GM21717 (cell line): Measurements from ENCODE around the gene BCDIN3D.

Source experiments
- ATAC-seq: cut with Tn5 transposase; IDR thresholded peaks from one replicate; pipeline ENCODE4 v1.9.1; 2021; ENCODE audit warnings: mild to moderate bottlenecking, moderate library complexity; ENCODE audit not compliant: unreplicated experiment

Gene BCDIN3D

DNA sequence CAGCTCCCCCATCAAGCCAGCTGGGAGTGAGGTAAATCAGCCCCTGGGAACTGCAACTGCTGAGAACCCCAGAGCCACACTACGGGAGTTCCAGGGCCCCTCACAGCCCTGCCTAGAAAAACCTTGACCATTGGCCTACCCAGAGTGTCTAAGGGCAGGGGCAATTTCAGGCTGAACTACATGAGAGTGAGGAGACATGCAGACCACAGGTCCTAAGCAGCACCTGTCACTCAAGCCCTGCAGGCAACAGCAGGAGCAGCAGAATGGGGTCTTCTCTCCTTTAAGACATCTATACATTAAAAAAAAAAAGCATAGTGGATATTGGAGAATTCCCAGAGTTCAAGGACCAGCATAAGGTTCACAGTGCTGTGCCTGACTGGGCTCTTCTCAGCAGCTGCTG is 19.6 kb downstream of the BCDIN3D start:
- ATAC-seq = no peak

DNA sequence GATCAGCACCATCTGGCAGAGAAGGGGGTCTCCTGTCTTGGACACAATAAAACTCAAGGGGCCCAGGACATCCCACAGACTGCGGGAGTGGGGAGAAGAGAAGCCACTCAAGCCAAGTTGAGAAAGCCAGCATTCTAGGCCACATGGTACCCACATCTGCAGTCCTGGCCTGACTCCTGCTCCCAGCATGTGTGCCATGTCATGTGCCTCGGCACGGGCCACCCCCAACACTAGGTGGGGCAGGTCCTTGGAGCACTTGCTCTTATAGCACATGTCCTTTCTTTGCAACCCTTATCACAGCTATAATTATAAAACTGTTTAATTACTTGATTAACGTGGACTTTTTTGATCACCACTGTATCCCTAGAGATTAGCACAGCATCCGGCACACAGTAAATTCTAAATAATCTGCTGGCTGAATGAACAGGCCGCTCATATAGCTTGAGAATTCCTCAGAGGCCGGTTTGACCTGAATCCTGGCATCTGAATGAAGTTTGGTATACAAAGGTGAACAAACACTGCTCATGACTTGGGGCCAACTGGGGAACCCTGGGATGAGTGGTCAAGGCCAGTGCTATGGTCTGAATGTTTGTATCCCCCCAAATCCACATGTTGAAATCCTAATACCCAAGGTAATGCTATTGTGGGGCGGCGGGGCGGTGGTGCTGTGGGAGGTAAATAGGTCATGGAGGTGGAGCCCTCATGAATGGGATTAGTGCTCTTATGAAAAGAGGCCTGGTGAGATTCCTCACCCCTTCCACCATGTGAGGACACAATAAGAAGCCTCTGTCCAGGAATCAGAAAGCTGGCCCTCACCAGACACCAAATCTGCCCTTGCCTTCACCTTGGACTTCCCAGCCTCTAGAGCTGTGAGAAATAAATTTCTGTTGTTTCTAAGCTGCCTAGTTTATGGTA is 21.3 kb downstream of the BCDIN3D start:
- ATAC-seq = no peak

DNA sequence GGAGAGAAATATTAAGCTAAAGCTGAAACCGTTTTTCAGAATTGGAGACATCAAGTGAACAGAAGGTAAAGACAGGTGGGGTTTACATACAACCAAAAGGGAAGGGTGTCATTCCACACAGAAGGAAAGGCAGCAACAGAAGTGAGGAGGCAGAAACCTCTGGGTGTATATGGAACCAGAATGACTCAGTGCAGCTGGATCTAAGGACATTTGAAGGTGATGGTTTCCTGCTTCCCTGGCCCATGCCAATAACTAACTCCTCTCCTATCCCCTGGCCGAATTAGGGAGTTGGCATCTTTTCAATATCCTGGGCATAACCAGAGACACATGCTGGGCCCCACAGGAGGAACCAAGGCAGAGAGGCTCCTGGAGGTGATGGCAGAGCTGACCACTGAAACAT is 23.1 kb downstream of the BCDIN3D start:
- ATAC-seq = no peak

DNA sequence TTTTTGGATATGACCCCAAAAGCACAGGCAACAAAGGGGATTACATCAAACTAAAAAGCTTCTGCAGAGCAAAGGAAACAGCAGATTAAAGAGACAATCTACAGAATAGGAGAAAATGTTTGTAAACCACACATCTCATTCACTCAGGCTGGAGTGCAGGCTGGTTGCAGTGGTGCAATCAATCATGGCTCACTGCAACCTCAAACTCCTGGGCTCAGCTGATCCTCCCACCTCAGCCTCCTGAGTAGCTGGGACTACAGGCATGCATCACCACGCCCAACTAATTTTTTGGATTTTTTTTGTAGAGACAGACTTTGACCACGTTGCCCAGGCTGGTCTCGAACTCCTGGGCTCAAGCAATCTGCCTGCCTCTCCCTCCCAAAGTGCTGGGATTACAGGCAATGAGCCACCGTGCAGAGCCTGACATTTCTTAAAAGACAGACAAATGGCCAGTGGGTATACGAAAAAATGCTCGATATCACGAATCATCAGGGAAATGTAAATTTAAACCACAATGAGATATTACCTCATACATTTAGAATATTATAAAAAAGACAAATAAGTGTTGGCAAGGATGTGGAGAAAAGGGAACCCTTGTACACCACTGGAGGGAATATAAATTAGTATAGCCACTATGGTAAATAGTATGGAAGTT is 24.5 kb downstream of the BCDIN3D start:
- no peak for ATAC-seq

DNA sequence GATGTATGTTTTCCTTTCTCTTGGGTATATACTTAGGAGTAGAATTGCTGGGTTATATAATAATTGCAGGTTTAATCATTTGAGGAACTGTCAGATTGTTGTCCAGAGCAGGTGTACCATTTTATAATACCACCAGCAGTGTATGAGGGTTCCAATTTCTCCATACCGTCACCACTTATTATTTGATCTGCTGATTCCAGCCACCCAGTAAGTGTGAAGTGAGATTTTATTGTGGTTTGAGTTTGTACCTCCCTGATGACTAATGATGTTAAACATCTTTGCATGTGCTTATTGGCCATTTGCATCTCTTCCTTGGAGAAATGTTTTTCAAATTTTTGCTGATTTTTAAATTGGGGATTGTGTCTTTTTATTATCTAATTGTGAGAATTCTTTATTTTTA is 29.8 kb downstream of the BCDIN3D start:
- no peak for ATAC-seq

DNA sequence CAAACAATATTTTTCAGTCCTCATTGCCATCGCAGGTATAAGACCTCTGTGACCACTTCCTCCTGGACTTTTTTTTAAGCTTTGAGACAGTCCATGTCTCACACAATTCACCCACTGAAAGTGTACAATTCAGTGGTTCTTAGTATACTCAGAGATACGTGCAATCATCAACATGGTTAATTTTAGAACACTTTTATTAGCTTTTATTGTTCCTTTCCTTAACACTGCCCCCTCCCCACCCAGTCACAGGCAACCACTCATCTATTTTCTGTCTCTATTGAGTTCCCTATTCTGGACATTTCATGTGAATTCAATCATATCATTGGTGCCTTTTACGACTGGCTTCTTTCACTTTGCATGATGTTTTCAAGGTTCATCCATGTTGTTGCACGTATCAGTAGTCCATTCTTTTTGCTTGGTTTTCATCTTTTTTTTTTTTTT is 30.9 kb downstream of the BCDIN3D start:
- ATAC-seq = no peak

DNA sequence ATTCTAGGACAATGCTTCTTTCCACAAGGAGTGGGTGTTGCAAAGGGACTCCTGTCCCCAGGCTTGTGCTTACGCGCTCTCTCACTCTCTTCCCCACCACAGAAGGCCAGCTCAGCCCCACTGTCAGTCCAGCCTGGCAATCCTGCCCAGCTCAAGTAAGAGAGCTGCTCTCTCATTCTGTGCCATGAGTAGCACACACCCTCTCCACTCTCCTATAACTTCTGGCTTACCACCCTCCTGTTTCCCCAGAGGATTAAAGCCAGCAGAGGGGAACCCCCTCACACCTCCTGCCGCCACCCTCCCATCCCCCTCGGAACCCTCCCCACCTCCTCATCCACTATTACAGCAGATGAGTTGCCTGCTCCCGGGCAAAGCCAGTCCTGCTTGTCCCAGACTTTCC is 31.8 kb downstream of the BCDIN3D start:
- no peak for ATAC-seq

DNA sequence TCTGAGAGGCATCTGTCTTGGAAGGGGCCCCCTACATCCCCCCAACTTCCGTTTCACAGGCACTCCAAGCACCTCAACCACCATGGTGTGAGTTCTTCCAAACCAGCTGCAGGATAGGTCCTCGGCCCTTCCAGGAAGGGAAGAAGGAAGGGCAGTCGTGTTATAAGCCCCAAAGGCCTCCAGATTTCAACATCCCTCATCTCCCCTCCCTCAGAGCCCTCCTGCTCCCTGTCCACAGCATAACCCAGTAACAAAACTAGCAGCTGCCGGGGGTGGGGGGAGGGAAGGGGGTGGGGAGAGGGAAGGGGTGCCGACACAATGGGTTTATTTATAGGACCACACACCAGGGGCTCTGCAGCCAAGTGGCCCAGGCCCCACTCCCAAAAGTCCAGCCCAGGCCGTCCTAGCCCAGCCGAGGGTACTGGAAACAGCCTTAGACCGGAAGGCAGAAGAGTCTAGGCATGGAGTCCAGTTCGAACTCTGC is 33.0 kb downstream of the BCDIN3D start:
- ATAC-seq = no peak

DNA sequence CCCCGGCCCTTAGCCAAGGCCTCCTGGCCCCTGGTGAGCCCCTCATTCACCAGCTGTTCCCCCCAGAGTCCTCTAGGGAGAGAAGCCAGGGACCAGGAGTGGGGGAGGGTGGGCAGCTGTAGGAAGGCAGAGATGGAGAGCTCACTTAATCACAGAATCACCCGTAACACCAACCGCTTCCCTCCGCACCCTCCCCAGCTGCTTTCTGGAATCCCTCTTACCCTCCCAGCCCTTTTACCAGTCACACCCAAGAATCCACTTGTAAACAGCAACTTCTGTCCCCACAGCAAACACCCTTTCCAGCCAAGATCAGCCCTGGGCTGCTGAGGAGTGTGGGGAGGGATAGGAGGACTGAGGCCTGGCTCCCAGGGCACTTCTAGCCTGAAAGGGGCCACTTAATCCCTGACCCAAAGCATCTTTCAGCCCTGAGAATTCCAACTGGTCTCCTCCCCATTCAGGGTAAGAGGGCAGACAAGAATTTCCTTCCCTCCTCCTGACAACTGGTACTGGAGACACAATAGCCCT is 33.5 kb downstream of the BCDIN3D start:
- ATAC-seq = no peak

DNA sequence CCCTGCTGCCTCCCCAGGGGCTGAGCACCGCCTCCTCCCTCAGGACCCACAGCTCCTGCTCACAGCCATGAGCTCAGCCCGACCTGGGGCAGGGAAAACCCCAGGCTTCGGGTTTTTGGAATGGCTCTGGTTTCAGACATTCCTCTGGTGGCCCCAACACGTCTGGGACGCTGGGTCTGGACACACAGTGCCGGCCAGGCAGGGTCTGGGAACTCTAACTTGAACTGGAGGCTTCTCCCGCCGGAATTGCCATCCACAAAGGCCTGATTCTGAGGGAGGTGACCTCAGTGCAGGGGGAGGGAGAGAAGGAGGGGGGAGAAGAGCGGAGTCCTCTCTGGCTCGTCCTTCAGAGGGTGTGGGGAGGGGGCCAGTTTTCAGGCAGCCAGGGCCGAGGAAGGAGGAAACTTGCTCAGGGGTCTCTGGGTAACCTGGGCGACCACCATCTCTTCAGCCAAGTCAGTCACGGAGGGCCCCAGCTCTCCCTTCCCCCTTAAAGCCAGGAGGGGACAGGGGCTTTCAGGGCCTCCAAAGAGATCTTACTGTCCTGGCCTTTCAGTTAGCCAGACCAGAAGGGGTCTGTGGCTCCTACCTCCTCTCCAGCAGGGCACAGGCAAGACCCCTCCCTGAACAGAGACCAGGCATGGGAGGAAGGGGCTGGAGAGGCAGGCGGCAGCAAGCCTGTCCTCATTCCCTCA is 34.1 kb downstream of the BCDIN3D start:
- no peak for ATAC-seq

DNA sequence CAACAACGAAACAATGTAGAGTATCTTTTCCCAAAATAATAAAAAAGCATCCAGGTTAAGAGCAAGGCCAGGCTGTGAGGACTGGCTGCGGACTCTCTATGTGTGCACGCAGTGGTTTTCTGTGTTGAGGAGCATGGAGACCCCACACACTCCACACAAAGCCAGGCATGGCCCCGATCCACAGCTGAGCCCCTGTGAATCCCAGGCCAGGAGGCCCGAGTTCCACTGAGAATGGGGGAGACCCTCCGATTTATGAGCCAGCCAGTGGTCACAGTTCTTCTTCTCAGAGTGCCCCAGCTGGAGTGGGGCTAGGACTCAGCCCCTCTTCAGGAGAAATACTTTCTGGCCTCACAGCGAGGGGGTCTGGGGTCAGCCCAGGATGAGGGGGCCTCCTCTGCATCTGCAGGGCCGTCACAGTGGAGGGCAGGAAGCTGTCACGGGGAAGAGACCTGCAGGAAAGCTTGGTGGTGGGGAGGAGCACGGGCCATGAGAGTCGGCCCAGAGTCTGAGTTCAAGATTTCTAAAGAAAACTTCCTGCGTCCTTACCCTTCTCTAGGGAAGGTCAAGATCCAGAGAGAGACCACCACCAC is 34.8 kb downstream of the BCDIN3D start:
- ATAC-seq = no peak

DNA sequence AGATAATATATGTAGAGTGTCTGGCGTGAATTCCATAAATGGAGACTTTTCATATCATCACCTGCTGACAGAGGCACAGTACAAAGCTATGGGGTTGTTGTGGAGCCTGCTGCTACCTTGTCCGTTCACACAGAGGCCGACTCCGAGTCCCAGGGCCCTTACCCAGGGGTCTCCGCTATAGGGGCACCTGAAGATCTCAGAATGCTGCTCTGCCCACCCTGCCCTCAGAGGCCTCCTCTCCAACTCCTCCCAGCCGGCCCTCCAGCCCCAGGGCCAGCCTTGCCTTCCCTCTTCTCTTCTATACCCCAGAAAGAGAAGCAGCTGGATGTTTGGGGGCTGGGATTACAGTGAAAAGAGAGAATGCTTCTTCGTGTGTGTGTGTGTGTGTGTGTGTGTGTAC is 36.0 kb downstream of the BCDIN3D start:
- no peak for ATAC-seq

DNA sequence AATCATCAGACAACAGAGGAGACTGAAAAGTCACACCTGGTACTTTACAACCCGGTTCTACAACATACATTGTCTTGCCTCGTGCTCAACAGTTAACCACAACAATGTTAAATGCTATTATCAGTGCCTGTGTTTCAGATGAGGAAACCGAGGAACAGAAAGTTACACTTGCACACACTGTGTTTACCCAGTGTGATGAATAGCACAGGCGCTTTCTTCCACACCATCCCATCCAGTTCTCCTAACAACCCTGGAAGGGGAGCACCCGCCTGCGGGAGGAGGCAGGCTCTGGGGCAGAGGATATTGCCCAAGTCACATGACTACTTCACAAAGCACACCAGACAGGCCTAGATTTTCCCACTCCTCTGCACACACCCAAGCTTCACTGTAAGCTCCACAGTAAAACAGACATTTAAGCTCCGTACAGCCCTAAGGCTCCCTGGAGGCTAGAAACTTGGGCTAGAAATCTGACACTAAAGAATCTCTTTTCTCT is 36.5 kb downstream of the BCDIN3D start:
- no peak for ATAC-seq

DNA sequence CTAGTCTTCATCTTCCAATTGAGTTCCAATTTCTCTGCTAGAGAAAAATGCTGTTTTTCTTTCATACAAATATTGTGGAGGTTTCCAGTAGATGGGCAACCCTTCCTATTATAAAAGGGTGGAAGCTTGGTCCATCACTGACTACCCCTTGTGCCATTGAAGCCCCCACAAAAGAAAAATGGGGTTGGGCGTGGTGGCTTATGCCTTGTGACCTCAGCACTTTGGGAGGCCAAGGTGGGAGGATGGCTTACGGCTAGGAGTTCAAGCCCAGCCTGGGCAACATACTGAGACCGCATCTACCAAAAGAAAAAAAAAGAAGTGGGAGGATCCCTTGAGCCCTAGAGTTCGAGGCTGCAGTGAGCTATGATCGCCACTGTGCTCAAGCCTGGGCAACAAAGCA is 37.5 kb downstream of the BCDIN3D start:
- no peak for ATAC-seq

DNA sequence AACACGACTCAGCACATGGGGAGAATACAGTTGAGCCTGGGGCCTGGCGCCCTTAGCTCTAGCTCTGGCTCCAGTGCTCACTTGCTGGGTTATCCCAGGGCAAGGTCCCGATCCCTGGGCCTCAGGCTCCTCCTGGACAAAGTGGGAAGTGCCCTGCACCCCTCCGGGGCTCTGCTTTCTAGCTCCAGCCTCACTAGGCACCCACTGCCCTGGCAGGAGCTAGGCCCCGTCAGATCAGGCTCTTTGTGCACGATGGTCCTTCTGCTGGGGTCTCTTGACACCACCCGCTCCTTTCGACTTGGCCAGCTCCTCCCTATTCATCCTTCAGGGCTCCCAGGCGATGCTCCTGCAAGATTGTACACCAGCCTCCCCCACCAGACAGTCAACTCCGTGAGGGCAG is 38.1 kb downstream of the BCDIN3D start:
- ATAC-seq = no peak

DNA sequence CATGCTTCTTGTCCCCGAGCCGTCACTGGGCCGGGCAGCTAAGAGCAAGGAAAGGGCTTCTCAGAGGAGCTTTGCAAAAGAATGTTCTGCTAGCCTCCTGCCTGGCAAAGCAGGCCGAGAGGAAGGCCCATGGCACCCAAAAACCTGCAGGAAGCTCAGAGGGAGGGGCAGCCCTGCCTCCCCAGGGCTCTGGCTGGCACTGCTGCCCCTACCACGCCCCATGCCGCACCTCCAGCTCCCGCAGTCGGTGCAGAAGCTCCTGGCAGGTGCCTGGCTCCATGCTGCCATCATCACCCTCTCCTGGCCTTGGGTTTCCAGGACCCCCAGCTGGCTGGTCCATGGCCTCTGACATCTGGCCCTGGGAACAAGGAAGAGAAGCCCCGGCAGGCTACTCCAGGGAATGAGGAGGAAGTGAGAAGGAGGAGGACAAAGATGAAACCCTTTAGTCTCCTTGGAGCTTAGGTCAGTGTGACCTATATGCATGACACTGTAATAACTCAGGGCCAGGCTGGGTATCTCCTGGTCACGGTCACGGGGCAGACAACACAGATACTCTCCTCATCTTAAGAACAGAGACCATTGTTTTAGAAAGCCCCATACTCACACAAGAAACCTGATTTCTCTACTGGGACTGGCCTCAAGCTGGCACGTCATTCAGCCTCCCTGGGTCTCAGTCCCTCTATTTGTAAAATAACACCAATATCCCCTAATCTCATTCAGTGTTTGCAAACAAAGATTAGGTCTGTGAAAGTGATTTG is 39.0 kb downstream of the BCDIN3D start:
- no peak for ATAC-seq

DNA sequence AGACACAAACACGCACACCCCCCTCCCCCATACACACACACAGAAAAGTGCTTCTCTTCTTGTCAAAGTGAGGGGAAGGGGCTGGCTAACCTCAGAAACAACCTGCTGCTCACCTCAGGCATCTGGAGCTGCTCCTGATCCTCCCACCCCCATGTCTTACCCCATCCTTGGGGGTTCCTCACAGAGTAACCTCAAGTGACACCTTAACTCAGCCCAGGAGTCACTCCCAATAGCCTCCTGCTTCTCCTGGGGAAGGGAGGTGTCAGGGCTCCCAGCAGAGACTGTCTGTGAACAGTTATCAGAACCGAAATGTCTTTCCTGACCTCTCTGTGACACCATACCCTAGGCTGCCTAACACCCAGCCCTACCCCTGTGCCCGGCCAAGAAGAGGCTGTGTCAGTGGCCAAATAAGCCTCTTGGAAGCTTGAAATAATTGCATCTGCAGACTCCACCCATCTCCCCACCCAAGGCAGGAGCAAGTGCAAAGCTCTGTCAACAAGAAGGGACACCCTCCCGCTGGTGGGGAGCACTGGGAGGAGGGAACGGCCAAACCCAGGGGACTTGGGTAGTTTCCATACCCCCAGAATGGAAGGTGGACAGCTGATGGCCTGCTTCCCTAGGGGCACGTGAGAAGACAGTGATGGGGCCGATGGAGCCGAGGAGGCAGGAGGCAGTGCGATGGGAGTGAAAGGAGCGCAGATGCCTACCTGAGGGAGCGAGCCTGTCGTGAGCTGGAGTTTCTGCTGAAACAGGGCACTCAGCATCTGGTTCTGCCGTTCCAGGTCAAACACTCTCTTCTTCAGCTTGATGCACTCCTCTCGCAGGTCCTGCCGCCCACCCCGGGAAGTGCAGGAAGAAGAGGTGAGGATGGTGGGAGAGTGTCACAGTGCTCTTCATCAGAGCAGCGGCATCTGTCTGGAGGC is 41.5 kb downstream of the BCDIN3D start:
- no peak for ATAC-seq

DNA sequence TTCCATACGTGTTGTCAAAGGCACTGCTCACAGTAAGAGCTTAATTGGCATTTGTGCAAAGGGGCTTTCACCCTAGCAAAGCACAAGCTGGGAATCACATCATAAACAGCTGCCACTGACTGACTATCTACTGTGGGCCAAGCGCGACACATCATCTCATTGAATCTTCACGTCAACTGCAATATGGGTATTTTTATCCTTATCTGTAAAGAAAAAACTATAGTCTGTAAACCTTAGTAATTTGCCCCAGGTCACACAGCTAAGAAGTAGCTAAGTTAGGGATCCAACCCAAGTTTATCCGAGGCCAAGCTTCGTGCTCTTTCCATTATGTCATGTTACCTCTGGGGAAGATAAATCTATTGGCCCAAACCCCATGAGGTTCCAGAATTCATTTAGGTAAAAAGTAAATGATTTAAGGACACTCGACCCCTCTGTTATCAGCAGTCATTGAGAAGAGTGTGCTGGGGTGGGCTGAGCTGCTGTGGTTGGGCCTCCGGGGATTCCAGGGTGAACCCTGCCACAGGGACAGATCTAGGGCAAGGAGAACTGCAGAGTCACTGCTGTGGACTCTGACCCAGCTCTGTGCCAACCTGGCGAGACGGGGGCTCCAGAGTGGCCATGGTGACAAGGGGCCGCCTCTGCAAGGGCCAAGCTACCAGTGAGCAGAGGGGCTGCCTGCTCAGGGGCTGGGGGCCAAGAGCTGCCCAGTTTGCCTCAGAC is 42.3 kb downstream of the BCDIN3D start:
- no peak for ATAC-seq
